ENCODE results near the gene WDFY3. TPM values are rescaled to one million over a fixed set of nuclear protein-coding genes. Genes with fewer than 3 reads are reported as not detected.

Gene WDFY3
- total and polyA plus RNA-seq, 2 of the 4 experiments (the other 2 are of a cell fraction), result 12.5 to 58.1 TPM

GRCh38 chr4:84722720-84723119 is 243.8 kb downstream of the WDFY3 start:
- ATAC-seq (ENCODE audit: low read depth) (no peak), DNase-seq (no peak)
- in situ Hi-C loops (cut with MboI; ENCODE audit: low sequenced_read_pairs), result no loop called here
- Histone ChIP-seq H2BK20ac (ENCODE audit: low read depth, low read length) (no peak overlapping the region), H3K18ac (ENCODE audit: low read depth, low read length) (no peak overlapping the region), H2BK5ac (ENCODE audit: low read depth, low read length, poor library complexity, severe bottlenecking) (no peak overlapping the region), H3K4me1 (ENCODE audit: control insufficient read depth, insufficient read depth, low read length) (0 out of 2 replicates have a peak, but pooled peaks cover 2% of the 10 kb centered on the region), H3K23ac (ENCODE audit: low read depth, low read length) (no peak overlapping the region), H3K4me2 (ENCODE audit: low read depth, low read length) (no peak overlapping the region), H4K8ac (ENCODE audit: low read depth in 2 of 2, low read length in 2 of 2) (no peak overlapping the region), H3K79me1 (ENCODE audit: low read depth in 1 of 2, low read length in 2 of 2) (no peaks in the 10 kb centered on the region), H3K9me1 (ENCODE audit: insufficient read depth, low read length) (no peaks in the 10 kb centered on the region; the same call in 1 of the 2 replicates), H3K36me3 (ENCODE audit: control insufficient read depth, insufficient read depth, low read length) (peaks cover 16% of the 10 kb centered on the region), H2BK15ac (ENCODE audit: low read depth, low read length) (no peak overlapping the region), H2AFZ (replicated peaks; ENCODE audit: low read length, poor library complexity) (no peak overlapping the region), H2BK120ac (ENCODE audit: low read depth, low read length) (no peak overlapping the region), H2AK9ac (replicated peaks; ENCODE audit: low read depth, low read length, poor library complexity) (no peak overlapping the region), H3K14ac (replicated peaks; ENCODE audit: low read depth, low read length) (no peak overlapping the region), H4K91ac (ENCODE audit: insufficient read depth, low read depth, low read length) (no peak overlapping the region), H3K56ac (ENCODE audit: extremely low read depth, insufficient read depth, low read length) (no peak overlapping the region), H3K9me3 (ENCODE audit: control insufficient read depth, insufficient read depth, low read length) (no peaks in the 10 kb centered on the region), H3K9ac (ENCODE audit: low read depth, low read length) (no peak overlapping the region), H2AK5ac (ENCODE audit: low read depth, low read length) (no peak overlapping the region), H4K5ac (ENCODE audit: low read depth, low read length) (no peak overlapping the region), H3K4me3 (ENCODE audit: insufficient read depth, low read depth, low read length) (no peak overlapping the region), H4K20me1 (ENCODE audit: insufficient read depth, low read length) (no peaks in the 10 kb centered on the region), H3K27ac (ENCODE audit: insufficient read depth, low read length) (no peak overlapping the region), H3K27me3 (ENCODE audit: control insufficient read depth, insufficient read depth, low read length) (no peaks in the 10 kb centered on the region), H3K4ac (ENCODE audit: low read depth, low read length) (no peak overlapping the region)
- no CpG with 5 or more reads among the region's 1 CpG for WGBS, 2 experiments (ENCODE audit: extremely low coverage in 2 of 2, insufficient read length in 1 of 2)
- POLR2A ChIA-PET (ENCODE audit: unreplicated experiment), result no interaction called here
- TF ChIP-seq RCOR1 (IDR thresholded peaks at IDR 0.05; ENCODE audit: insufficient replicate concordance, low read length) (no peak), MXI1 (IDR thresholded peaks at IDR 0.05; ENCODE audit: borderline replicate concordance, low read depth, low read length) (no peak), MAFK (IDR thresholded peaks at IDR 0.05; ENCODE audit: low read depth, low read length) (no peak), CTCF (conservative IDR thresholded peaks at IDR 0.05; ENCODE audit: low read depth, low read length) (no peak), FOS (IDR thresholded peaks at IDR 0.05; ENCODE audit: low read depth, low read length) (no peak), RAD21 (IDR thresholded peaks at IDR 0.05; ENCODE audit: low read length) (no peak), CEBPB (IDR thresholded peaks at IDR 0.05; ENCODE audit: low read depth, low read length) (no peak), BHLHE40 (IDR thresholded peaks at IDR 0.05; ENCODE audit: low read depth, low read length) (no peak), POLR2A (IDR thresholded peaks at IDR 0.05; ENCODE audit: low read depth, low read length) (no peak), MAZ (IDR thresholded peaks at IDR 0.05; ENCODE audit: borderline replicate concordance, low read depth, low read length) (no peak), CHD1 (IDR thresholded peaks at IDR 0.05; ENCODE audit: low read depth, low read length) (no peak), SMC3 (IDR thresholded peaks at IDR 0.05; ENCODE audit: low read depth, low read length) (no peak), ELK1 (IDR thresholded peaks at IDR 0.05; ENCODE audit: borderline replicate concordance, low read depth, low read length) (no peak), NFE2L2 (IDR thresholded peaks at IDR 0.05; ENCODE audit: low read depth, low read length) (no peak)
- CTCF ChIA-PET, result no interaction called here
- dilution Hi-C loops (cut with HindIII; ENCODE audit: low sequenced_read_pairs, unreplicated experiment), result no loop called here
- intact Hi-C loops (cut with micrococcal nuclease), result loop anchor here (10.0 kb wide), 1 partner anchor 148 kb away; no protein-coding TSS in a partner anchor
- no TSS peak for BruUV-seq (replicated peaks)
